GM19372 (cell line): Measurements from ENCODE around the gene ZSCAN9.

Source experiments
- ATAC-seq: cut with Tn5 transposase; IDR thresholded peaks from one replicate; pipeline ENCODE4 v1.9.1; 2021; ENCODE audit warnings: mild to moderate bottlenecking, low read depth, moderate library complexity; ENCODE audit not compliant: unreplicated experiment

Gene ZSCAN9

GRCh38 chr6:28266563-28266961, 41.5 kb downstream of the ZSCAN9 start:
- ATAC-seq = no peak

GRCh38 chr6:28266962-28267694, 42.1 kb downstream of the ZSCAN9 start, which contains the start of gene ZSCAN26:
TSS of gene ZSCAN26 (plus strand) at chr6:28267143. CDS start at chr6:28271920, 4,777 bp downstream.
- peak; percentile 96 for ATAC-seq

- no peak for ATAC-seq
Observed at GRCh38 chr6:28267695-28268059, 42.6 kb downstream of the ZSCAN9 start.

DNA sequence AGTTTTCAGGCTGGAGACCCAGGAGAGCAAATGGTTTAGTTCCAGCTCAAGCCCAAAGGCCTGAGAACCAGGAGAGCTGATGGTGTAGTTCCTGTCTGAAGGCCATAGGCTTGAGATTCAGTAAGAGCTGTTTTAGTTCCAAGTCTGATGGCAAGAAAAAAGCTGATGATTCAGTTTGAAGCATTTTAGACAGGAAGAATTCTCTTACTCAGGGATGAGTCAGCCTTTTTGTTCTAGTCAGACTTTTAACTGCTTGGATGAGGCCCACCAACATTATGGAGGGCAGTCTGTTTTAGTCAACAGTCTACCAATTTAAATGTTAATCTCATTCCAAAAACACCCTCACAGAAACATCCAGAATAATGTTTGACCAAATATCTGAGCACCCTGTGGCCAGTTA, 44.4 kb downstream of the ZSCAN9 start:
- no peak for ATAC-seq

GRCh38 chr6:28274888-28275287, 49.8 kb downstream of the ZSCAN9 start:
- no peak for ATAC-seq

- no peak for ATAC-seq
Observed at GRCh38 chr6:28277746-28278145, 52.7 kb downstream of the ZSCAN9 start.

DNA sequence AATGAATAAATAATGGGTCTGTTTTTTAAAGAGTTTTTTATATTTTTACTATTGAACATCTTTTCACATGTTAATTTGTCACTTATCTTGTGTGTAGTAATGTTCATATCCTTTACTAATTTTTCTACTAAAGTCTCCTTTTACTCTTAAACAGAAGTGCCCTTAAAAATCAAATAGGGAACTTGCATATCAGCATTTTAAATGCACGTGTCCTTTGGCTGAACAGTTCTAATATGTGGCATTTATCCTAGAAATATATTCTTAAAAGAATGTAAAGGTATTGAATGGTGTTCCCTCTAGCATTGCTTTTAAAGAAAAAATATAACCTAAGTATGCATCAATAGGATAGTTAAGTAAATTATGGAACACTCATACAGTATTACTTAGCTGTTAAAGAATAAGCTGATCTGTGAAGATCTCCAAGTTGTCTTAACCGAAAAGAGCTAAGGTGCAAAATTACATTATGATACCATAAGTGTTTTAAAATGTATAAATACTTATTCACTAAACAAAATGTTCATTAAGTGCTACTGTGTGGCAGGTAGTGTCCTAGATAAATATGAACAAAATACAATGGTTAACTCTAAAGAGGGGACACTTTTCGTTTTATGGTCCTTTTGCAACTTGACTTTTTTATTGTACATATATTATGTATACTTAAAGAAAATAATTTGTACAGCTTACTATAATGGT, 55.7 kb downstream of the ZSCAN9 start:
- no peak for ATAC-seq

- ATAC-seq = peak; percentile 74
Observed at GRCh38 chr6:28281288-28282064, 56.4 kb downstream of the ZSCAN9 start, which contains the start of gene PGBD1. TSS of gene PGBD1 (plus strand) at chr6:28281572. CDS start at chr6:28283814, 2,242 bp downstream.

DNA sequence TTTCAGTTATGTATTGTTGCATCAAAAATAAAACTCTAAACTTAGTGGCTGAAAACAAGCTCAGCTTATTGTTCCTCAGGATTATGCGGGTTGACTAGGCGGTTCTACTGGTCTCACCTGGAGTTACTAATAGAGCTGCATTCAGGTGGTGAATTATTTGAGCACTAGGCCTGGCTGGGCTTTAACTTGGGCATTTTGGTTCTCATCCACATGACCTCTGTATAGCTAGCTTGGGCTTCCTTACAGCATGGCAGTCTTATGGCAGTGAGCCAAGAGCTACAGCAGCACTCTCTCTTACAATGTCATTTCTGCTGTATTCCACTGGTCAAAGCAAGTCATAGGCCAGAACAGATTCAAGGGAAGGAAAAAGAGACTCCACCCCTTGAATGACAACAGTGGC, 57.9 kb downstream of the ZSCAN9 start:
- ATAC-seq = no peak
